A549 treated with AZD2906 at 1 μM for 4 hours (cell line): ENCODE measurements around the gene FOXB1. TPM values are rescaled to one million over a fixed set of nuclear protein-coding genes. Genes with fewer than 3 reads are reported as not detected.

ENCODE experiments used
- total RNA-seq: library from RNA; stranded (reverse); fragments of 200-300 nt; extraction: Qiagen RNA extraction; gene quantifications from 5 replicates; pipeline ENCODE4 v1.2.3, GENCODE V29; 2022

Gene FOXB1
- not detected in 5 replicates for total RNA-seq

DNA sequence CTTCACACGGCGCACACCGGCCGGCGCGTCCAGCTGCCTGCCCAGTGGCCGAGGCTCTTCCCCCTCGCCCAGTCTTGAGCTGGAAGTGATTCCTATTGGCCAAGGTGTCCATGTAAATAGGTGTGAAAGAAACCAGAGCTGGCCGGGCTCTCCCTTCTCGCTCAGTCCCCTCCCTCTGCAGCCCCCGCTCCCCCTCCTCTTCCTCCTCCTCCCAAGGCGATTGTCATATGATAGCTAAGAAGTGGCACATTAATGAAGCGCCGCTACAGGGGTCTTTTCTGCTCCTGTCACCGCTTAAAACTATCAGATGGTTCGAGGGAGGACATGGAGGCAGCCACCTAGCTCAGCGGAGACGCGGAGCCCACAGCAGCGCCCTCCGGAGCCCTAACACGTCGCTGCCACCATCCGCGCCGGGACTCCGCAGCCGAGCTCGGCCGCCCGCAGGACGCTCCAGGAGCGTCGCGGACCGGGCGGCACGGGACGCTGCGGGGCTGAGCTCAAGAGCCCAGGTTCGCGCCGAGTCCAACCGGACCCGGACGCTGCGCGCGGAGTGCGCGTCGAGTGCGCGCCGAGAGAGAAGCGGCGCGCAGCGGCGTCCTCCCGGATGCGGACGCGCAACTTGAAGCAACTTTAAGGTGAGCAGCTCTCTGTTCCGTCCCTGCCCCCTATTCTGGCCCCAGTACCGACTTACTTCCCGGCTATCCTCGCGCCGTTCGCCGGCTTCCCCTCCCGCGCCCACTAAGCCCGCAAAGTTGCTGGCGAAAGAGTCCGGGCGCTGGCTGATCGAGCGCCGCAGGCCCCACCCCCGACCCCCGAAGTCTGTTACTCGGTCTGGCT lies at the start of gene FOXB1:
Gene FOXB1 (plus strand): TSS at position 303 of the 837 bp plus-strand sequence. CDS start 653 bp downstream, outside the sequence.

